HFFc6 (cell line): ENCODE measurements around the gene TMEM150B. TPM values are rescaled to one million over a fixed set of nuclear protein-coding genes. Genes with fewer than 3 reads are reported as not detected.

ENCODE experiments used
- DNase-seq: peaks from one replicate; pipeline ENCODE4 v3.0.0-alpha.2; 2018
- H3K27ac Mint-ChIP-seq: 2 replicates; pipeline ENCODE4 v1.8.0; 2020; ENCODE audit warnings: mild to moderate bottlenecking, mixed read lengths
- H3K27me3 Mint-ChIP-seq: 2 replicates; pipeline ENCODE4 v1.8.0; 2021; ENCODE audit warnings: mild to moderate bottlenecking, moderate library complexity, mixed read lengths; ENCODE audit not compliant: insufficient read depth
- H3K36me3 Mint-ChIP-seq: 2 replicates; pipeline ENCODE4 v1.8.0; 2021; ENCODE audit warnings: low read depth, mixed read lengths
- H3K4me1 Mint-ChIP-seq: 2 replicates; pipeline ENCODE4 v1.8.0; 2020; ENCODE audit warnings: low read depth, mixed read lengths
- H3K4me3 Mint-ChIP-seq: 2 replicates; pipeline ENCODE4 v1.8.0; 2020; ENCODE audit warnings: mild to moderate bottlenecking, moderate library complexity, mixed read lengths
- H3K9me3 Mint-ChIP-seq: 2 replicates; pipeline ENCODE4 v1.8.0; 2020; ENCODE audit warnings: mild to moderate bottlenecking, mixed read lengths
- CTCF ChIP-seq: fragments of 200-600 bp; sonication (generic); IDR thresholded peaks from 2 replicates; pipeline ENCODE4 v1.5.0; 2021; ENCODE audit warnings: antibody characterized with exemption, mild to moderate bottlenecking
- total RNA-seq, 6 experiments: library from RNA; stranded (reverse); fragmentation: NEBNext Ultra II Directional; extraction: Animal tissue kit (Norgen Biotek cat#: 25700); gene quantifications; 2 replicates in 1 of 6; 3 replicates in 5 of 6; pipeline ENCODE4 v1.2.3, GENCODE V29; 2021

TMEM150B gene
- total RNA-seq, 6 experiments from 2014 or later, result not detected

GRCh38 chr19:55309448-55309847 lies 15.7 kb downstream of the TMEM150B start:
- no peaks in the 10 kb centered on the region for H3K4me1 Mint-ChIP-seq
- no peak overlapping the region for H3K27ac Mint-ChIP-seq
- peaks cover 17% of the 10 kb centered on the region; the same call in 1 of the 2 replicates for H3K36me3 Mint-ChIP-seq
- no peaks in the 10 kb centered on the region for H3K9me3 Mint-ChIP-seq
- no peak overlapping the region for H3K4me3 Mint-ChIP-seq
- DNase-seq, result no peak
- no peak for TF ChIP-seq CTCF
- peaks cover 1% of the 10 kb centered on the region; the same call in 1 of the 2 replicates for H3K27me3 Mint-ChIP-seq

GRCh38 chr19:55308281-55308680 lies 16.9 kb downstream of the TMEM150B start:
- TF ChIP-seq CTCF, result no peak
- no peaks in the 10 kb centered on the region for H3K4me1 Mint-ChIP-seq
- H3K27me3 Mint-ChIP-seq, result no peaks in the 10 kb centered on the region; the same call in 1 of the 2 replicates
- H3K27ac Mint-ChIP-seq, result no peak overlapping the region
- H3K9me3 Mint-ChIP-seq, result no peaks in the 10 kb centered on the region
- H3K4me3 Mint-ChIP-seq, result no peak overlapping the region
- peaks cover 17% of the 10 kb centered on the region; the same call in 1 of the 2 replicates for H3K36me3 Mint-ChIP-seq
- DNase-seq, result no peak

GRCh38 chr19:55306712-55307111 lies 18.4 kb downstream of the TMEM150B start:
- Mint-ChIP-seq H3K4me1 (0 out of 2 replicates have a peak, but pooled peaks cover 3% of the 10 kb centered on the region), H3K4me3 (no peak overlapping the region), H3K36me3 (peaks cover 17% of the 10 kb centered on the region; the same call in 1 of the 2 replicates), H3K27me3 (no peaks in the 10 kb centered on the region; the same call in 1 of the 2 replicates), H3K27ac (no peak overlapping the region), H3K9me3 (no peaks in the 10 kb centered on the region)
- TF ChIP-seq CTCF, result no peak
- no peak for DNase-seq

- Mint-ChIP-seq H3K27me3 (no peaks in the 10 kb centered on the region; the same call in 1 of the 2 replicates), H3K4me3 (no peak overlapping the region), H3K27ac (no peak overlapping the region), H3K36me3 (peaks cover 17% of the 10 kb centered on the region; the same call in 1 of the 2 replicates), H3K9me3 (no peaks in the 10 kb centered on the region), H3K4me1 (0 out of 2 replicates have a peak, but pooled peaks cover 7% of the 10 kb centered on the region)
- TF ChIP-seq CTCF, result no peak
- no peak for DNase-seq
Measured at GRCh38 chr19:55305983-55306562, 19.1 kb downstream of the TMEM150B start.

GRCh38 chr19:55305491-55305890 lies 19.6 kb downstream of the TMEM150B start:
- H3K36me3 Mint-ChIP-seq, result peaks cover 16% of the 10 kb centered on the region; the same call in 1 of the 2 replicates

More at GRCh38 chr19:55305491-55305890, 19.6 kb downstream of the TMEM150B start:
- H3K27ac Mint-ChIP-seq, result no peak overlapping the region; the same call in 1 of the 2 replicates
- H3K4me1 Mint-ChIP-seq, result 0 out of 2 replicates have a peak, but pooled peaks cover 7% of the 10 kb centered on the region
- no peak for TF ChIP-seq CTCF
- H3K4me3 Mint-ChIP-seq, result no peak overlapping the region
- H3K27me3 Mint-ChIP-seq, result no peaks in the 10 kb centered on the region; the same call in 1 of the 2 replicates
- no peaks in the 10 kb centered on the region for H3K9me3 Mint-ChIP-seq
- no peak for DNase-seq
